Neuronal stem cell (in vitro differentiated cells): ENCODE data around the gene MUC5B.
"Not testable (repeated sequence)": the region's sequence is repeated elsewhere in the genome, so short reads cannot be mapped to it uniquely, and the experiment has no call there.

ENCODE experiments used
- DNase-seq: peaks from one replicate; pipeline ENCODE4 v3.0.0-alpha.2; 2013; ENCODE audit warnings: low spot score
- H2AFZ ChIP-seq: one replicate; pipeline ENCODE4 v1.6.1; 2013; ENCODE audit warnings: mild to moderate bottlenecking, low read length, inconsistent platforms
- H2AK5ac ChIP-seq: 2 replicates; pipeline ENCODE4 v1.6.1; 2013; ENCODE audit warnings: low read depth, mild to moderate bottlenecking, inconsistent platforms, low read length, moderate library complexity, mixed read lengths
- H2BK120ac ChIP-seq: 2 replicates; pipeline ENCODE4 v1.6.1; 2013; ENCODE audit warnings: low read depth, mild to moderate bottlenecking, inconsistent platforms, low read length, moderate library complexity, mixed read lengths
- H2BK12ac ChIP-seq: one replicate; pipeline ENCODE4 v1.6.1; 2013; ENCODE audit warnings: low read length, inconsistent platforms
- H2BK15ac ChIP-seq: 2 replicates; pipeline ENCODE4 v1.6.1; 2013; ENCODE audit warnings: mild to moderate bottlenecking, low read length, inconsistent platforms, mixed read lengths
- H2BK5ac ChIP-seq: one replicate; pipeline ENCODE4 v1.6.1; 2013; ENCODE audit warnings: inconsistent platforms, mild to moderate bottlenecking, low read length, moderate library complexity
- H3K14ac ChIP-seq: one replicate; pipeline ENCODE4 v1.6.1; 2013; ENCODE audit warnings: low read length, inconsistent platforms
- H3K18ac ChIP-seq: 2 replicates; pipeline ENCODE4 v1.6.1; 2013; ENCODE audit warnings: low read length, inconsistent platforms
- H3K23ac ChIP-seq: 2 replicates; pipeline ENCODE4 v1.6.1; 2013; ENCODE audit warnings: low read depth, mild to moderate bottlenecking, mixed read lengths, low read length, inconsistent platforms; ENCODE audit not compliant: poor library complexity
- H3K27ac ChIP-seq: replicated peaks from 3 replicates; pipeline ENCODE4 v1.5.1; 2013; ENCODE audit warnings: low read length, inconsistent platforms
- H3K27me3 ChIP-seq, 3 experiments: 2 replicates each; pipeline ENCODE4 v1.6.1; 2013; ENCODE audit warnings: low read length in 3 of 3, mild to moderate bottlenecking in 2 of 3, inconsistent platforms in 1 of 3, low read depth in 1 of 3, mixed read lengths in 1 of 3, moderate library complexity in 1 of 3; ENCODE audit not compliant: control insufficient read depth in 3 of 3, insufficient read depth in 3 of 3
- H3K36me3 ChIP-seq, 2 donors: replicated peaks in 1 of 2; 2 replicates each; pipeline ENCODE4 v1.6.1; 2013; ENCODE audit warnings: low read length in 2 of 2; ENCODE audit not compliant: control insufficient read depth in 2 of 2, insufficient read depth in 2 of 2
- H3K4ac ChIP-seq: 2 replicates; pipeline ENCODE4 v1.6.1; 2013; ENCODE audit warnings: inconsistent platforms, mild to moderate bottlenecking, low read length, moderate library complexity
- H3K4me1 ChIP-seq, 2 donors: 1 replicate in 1 of 2; 2 replicates in 1 of 2; pipeline ENCODE4 v1.6.1; 2013; ENCODE audit warnings: low read length in 2 of 2, low read depth in 1 of 2; ENCODE audit not compliant: control insufficient read depth in 2 of 2, insufficient read depth in 1 of 2
- H3K4me2 ChIP-seq: one replicate; pipeline ENCODE4 v1.6.1; 2013; ENCODE audit warnings: mild to moderate bottlenecking, low read length, inconsistent platforms; ENCODE audit not compliant: insufficient read depth, poor library complexity, severe bottlenecking
- H3K4me3 ChIP-seq, 2 donors: 2 replicates each; pipeline ENCODE4 v1.5.1; 2013; ENCODE audit warnings: low read length in 2 of 2, mild to moderate bottlenecking in 2 of 2, inconsistent platforms in 1 of 2, moderate library complexity in 1 of 2
- H3K79me1 ChIP-seq: one replicate; pipeline ENCODE4 v1.6.1; 2013; ENCODE audit warnings: low read depth, mild to moderate bottlenecking, inconsistent platforms, low read length, moderate library complexity
- H3K9ac ChIP-seq: one replicate; pipeline ENCODE4 v1.6.1; 2013; ENCODE audit warnings: mild to moderate bottlenecking, low read depth, low read length, inconsistent platforms; ENCODE audit not compliant: poor library complexity
- H3K9me3 ChIP-seq, 2 donors: replicated peaks in 1 of 2; 2 replicates each; pipeline versions ENCODE3 to v1.6.1; 2013; ENCODE audit warnings: low read length in 2 of 2, mild to moderate bottlenecking in 2 of 2, inconsistent platforms in 1 of 2, low read depth in 1 of 2, mixed read lengths in 1 of 2, moderate library complexity in 1 of 2; ENCODE audit not compliant: control insufficient read depth in 2 of 2, insufficient read depth in 1 of 2
- H4K8ac ChIP-seq: one replicate; pipeline ENCODE4 v1.6.1; 2013; ENCODE audit warnings: low read depth, mild to moderate bottlenecking, inconsistent platforms, low read length, moderate library complexity
- H4K91ac ChIP-seq: one replicate; pipeline ENCODE4 v1.6.1; 2013; ENCODE audit warnings: low read length, low read depth, mild to moderate bottlenecking, inconsistent platforms; ENCODE audit not compliant: poor library complexity
- WGBS, 2 donors: extraction: QIAGEN DNeasy Blood & Tissue Kit; methylation state at CpG; one replicate each; pipeline ENCODE4 v1.1.7; 2013; ENCODE audit warnings: missing lambda C conversion rate in 2 of 2, mixed read lengths in 1 of 2; ENCODE audit not compliant: insufficient read length in 2 of 2, insufficient replicate concordance in 1 of 2; ENCODE audit errors: extremely low coverage in 2 of 2; 5-methylcytosine and 5-hydroxymethylcytosine counted together

MUC5B gene

GRCh38 chr11:1242751-1243150 lies 19.9 kb downstream of the MUC5B start:
- not testable (repeated sequence) for H3K4ac ChIP-seq, H3K9ac ChIP-seq, H2AK5ac ChIP-seq, H3K14ac ChIP-seq, H3K79me1 ChIP-seq, H2BK15ac ChIP-seq, H3K4me3 ChIP-seq, H4K8ac ChIP-seq, H3K9me3 ChIP-seq, DNase-seq, H2BK5ac ChIP-seq, H3K23ac ChIP-seq, H4K91ac ChIP-seq, H3K36me3 ChIP-seq, H2BK120ac ChIP-seq, H3K4me1 ChIP-seq, H3K18ac ChIP-seq, H3K4me2 ChIP-seq, H2BK12ac ChIP-seq, H2AFZ ChIP-seq, H3K27ac ChIP-seq, H3K27me3 ChIP-seq
- no CpG with 5 or more reads among the region's 11 CpGs for WGBS, 2 donors

GRCh38 chr11:1243521-1243920 lies 20.7 kb downstream of the MUC5B start:
- not testable (repeated sequence) for H3K9me3 ChIP-seq, H3K27me3 ChIP-seq, H3K18ac ChIP-seq, H3K4me3 ChIP-seq, H3K14ac ChIP-seq, H2BK15ac ChIP-seq, H2AK5ac ChIP-seq, H2AFZ ChIP-seq, H3K23ac ChIP-seq, H2BK120ac ChIP-seq, H2BK12ac ChIP-seq, H3K27ac ChIP-seq, H3K4me2 ChIP-seq, H4K8ac ChIP-seq, H2BK5ac ChIP-seq, H3K4ac ChIP-seq, H3K9ac ChIP-seq, H3K4me1 ChIP-seq, H3K79me1 ChIP-seq, H4K91ac ChIP-seq, H3K36me3 ChIP-seq, DNase-seq
- no CpG with 5 or more reads among the region's 18 CpGs for whole genome bisulfite sequencing, 2 donors

- H3K9ac ChIP-seq = not testable (repeated sequence)
Measured at GRCh38 chr11:1244557-1244956, 21.7 kb downstream of the MUC5B start.

GRCh38 chr11:1245717-1246116 lies 22.9 kb downstream of the MUC5B start:
- not testable (repeated sequence) for H3K18ac ChIP-seq, H2AK5ac ChIP-seq, H3K27ac ChIP-seq, H3K79me1 ChIP-seq, H3K4me2 ChIP-seq, H2BK5ac ChIP-seq, H2BK12ac ChIP-seq, H3K36me3 ChIP-seq, H4K91ac ChIP-seq, H3K4me3 ChIP-seq, H3K4me1 ChIP-seq, H2AFZ ChIP-seq, H3K9me3 ChIP-seq, DNase-seq, H4K8ac ChIP-seq, H3K4ac ChIP-seq, H2BK15ac ChIP-seq, H3K23ac ChIP-seq, H2BK120ac ChIP-seq, H3K27me3 ChIP-seq, H3K14ac ChIP-seq
- WGBS, 2 donors = no CpG with 5 or more reads among the region's 14 CpGs
- peak overlapping the region; percentile 70 for H3K9ac ChIP-seq

More at GRCh38 chr11:1244557-1244956, 21.7 kb downstream of the MUC5B start:
- H3K14ac ChIP-seq, H2BK5ac ChIP-seq, H3K4ac ChIP-seq, H3K27ac ChIP-seq, H3K4me1 ChIP-seq, H2BK12ac ChIP-seq, H2BK120ac ChIP-seq, H3K79me1 ChIP-seq, H3K23ac ChIP-seq, H2AK5ac ChIP-seq, H3K4me2 ChIP-seq, H3K36me3 ChIP-seq, H2AFZ ChIP-seq, H3K9me3 ChIP-seq, H4K8ac ChIP-seq, H2BK15ac ChIP-seq, H4K91ac ChIP-seq, H3K4me3 ChIP-seq, H3K27me3 ChIP-seq, H3K18ac ChIP-seq, DNase-seq: not testable (repeated sequence)
- WGBS, 2 donors = no CpG with 5 or more reads among the region's 9 CpGs
